K562 (cell line): Measurements from ENCODE around the gene NECTIN2. TPM values are rescaled to one million over a fixed set of nuclear protein-coding genes. Genes with fewer than 3 reads are reported as not detected.

Source experiments
- ATAC-seq: fragments of 200-7000 bp; cut with Tn5 transposase; 3 replicates; pipeline ENCODE4 v1.9.1; 2020; ENCODE audit warnings: moderate library complexity
- BruUV-seq: library from RNA; stranded (reverse); fragments of 400-500 nt; replicated peaks from 2 replicates; lab custom pipeline; 2021; lab: Mats Ljungman, UMichigan
- CTCF ChIA-PET: fragments of 300-600 bp; formaldehyde crosslinking; extraction: SDS; loops from one replicate; lab custom pipeline; 2021; ENCODE audit warnings: low intra/inter-chr PET ratio; lab: Yijun Ruan, JAX
- POLR2A ChIA-PET: fragments of 300-600, 350-650 bp; sonication (Branson Sonifier 250); formaldehyde crosslinking; extraction: SDS; loops from one replicate; lab custom pipeline; 2021; ENCODE audit warnings: antibody characterized with exemption, inconsistent platforms; lab: Yijun Ruan, JAX
- DNase-seq, 4 experiments: peaks; one replicate each; pipeline versions ENCODE4 v3.0.0 to v3.0.0-alpha.2; 2011 to 2018; ENCODE audit warnings: low spot score in 3 of 4, mixed read lengths in 3 of 4; ENCODE audit errors: extremely low read depth in 1 of 4
- FAIRE-seq: peaks from 2 replicates; lab custom pipeline; 2011; peaks lifted over from hg19 to GRCh38; lab: Jason Lieb, UNC
- H2AFZ ChIP-seq: 2 replicates; pipeline ENCODE4 v1.6.0; 2011; ENCODE audit warnings: low read depth, low read length, control low read depth, inconsistent platforms
- H3K27ac ChIP-seq: fragments of 200-600 bp; 3 replicates; pipeline ENCODE4 v1.8.0; 2011; ENCODE audit warnings: low read depth, mild to moderate bottlenecking, control low read depth, inconsistent platforms, low read length, moderate library complexity, mixed read lengths; ENCODE audit errors: extremely low read depth
- H3K27me3 ChIP-seq, 2 experiments: fragments of 300-600 bp in 1 of 2; 2 replicates in 1 of 2; 3 replicates in 1 of 2; pipeline versions ENCODE4 v1.6.0 to v1.8.0; 2011; ENCODE audit warnings: inconsistent platforms in 2 of 2, low read length in 2 of 2, mild to moderate bottlenecking in 1 of 2, mixed read lengths in 1 of 2, moderate library complexity in 1 of 2; ENCODE audit not compliant: control insufficient read depth in 2 of 2, insufficient read depth in 2 of 2
- H3K36me3 ChIP-seq: fragments of 300-600 bp; 3 replicates; pipeline ENCODE4 v1.8.0; 2011; ENCODE audit warnings: mild to moderate bottlenecking, low read length, inconsistent platforms; ENCODE audit not compliant: control insufficient read depth, insufficient read depth
- H3K4me1 ChIP-seq, 2 experiments: fragments of 200-600 bp in 1 of 2; replicated peaks in 1 of 2; 2 replicates in 1 of 2; 3 replicates in 1 of 2; pipeline versions ENCODE4 v1.5.1 to v1.8.0; 2011; ENCODE audit warnings: inconsistent platforms in 2 of 2, low read length in 2 of 2, mild to moderate bottlenecking in 1 of 2, mixed read lengths in 1 of 2, moderate library complexity in 1 of 2; ENCODE audit not compliant: control insufficient read depth in 2 of 2, insufficient read depth in 2 of 2
- H3K4me2 ChIP-seq: 2 replicates; pipeline ENCODE4 v1.6.1; 2011; ENCODE audit warnings: low read length, control low read depth, inconsistent platforms, mixed read lengths; ENCODE audit not compliant: insufficient read depth
- H3K4me3 ChIP-seq: fragments of 200-600 bp; sonication (generic), shearing (Covaris generic); 2 replicates; pipeline ENCODE4 v1.5.1; 2016; ENCODE audit warnings: control low read depth, inconsistent platforms
- H3K79me2 ChIP-seq: fragments of 200-600 bp; 3 replicates; pipeline ENCODE4 v1.8.0; 2011; ENCODE audit warnings: low read length, inconsistent platforms; ENCODE audit not compliant: control insufficient read depth, insufficient read depth
- H3K9ac ChIP-seq, 2 experiments: 2 replicates each; pipeline versions ENCODE4 v1.6.0 to v1.6.1; 2011; ENCODE audit warnings: low read depth in 2 of 2, low read length in 2 of 2, control low read depth in 1 of 2, inconsistent platforms in 1 of 2, mild to moderate bottlenecking in 1 of 2, mixed read lengths in 1 of 2; ENCODE audit not compliant: insufficient read depth in 1 of 2
- H3K9me1 ChIP-seq: one replicate; pipeline ENCODE4 v1.6.0; 2011; ENCODE audit warnings: inconsistent platforms, mild to moderate bottlenecking, low read length, moderate library complexity; ENCODE audit not compliant: control insufficient read depth, insufficient read depth
- H3K9me3 ChIP-seq: replicated peaks from 2 replicates; pipeline ENCODE4 v1.5.1; 2011; ENCODE audit warnings: low read depth, low read length, inconsistent platforms; ENCODE audit not compliant: control insufficient read depth, insufficient read depth
- H4K20me1 ChIP-seq: replicated peaks from 2 replicates; pipeline ENCODE4 v1.6.1; 2011; ENCODE audit warnings: low read length, inconsistent platforms, mixed read lengths; ENCODE audit not compliant: control insufficient read depth, insufficient read depth
- EHMT2 ChIP-seq: fragments of 450-650 bp; IDR thresholded peaks from 2 replicates; pipeline ENCODE4 v1.6.1; 2018; ENCODE audit warnings: antibody characterized with exemption
- HLTF ChIP-seq: fragments of 450-650 bp; IDR thresholded peaks from 2 replicates; pipeline ENCODE4 v1.6.1; 2016
- MBD2 ChIP-seq: sonication (generic); IDR thresholded peaks from 2 replicates; pipeline ENCODE4 v1.6.1; 2016; ENCODE audit warnings: low read depth, borderline replicate concordance
- MXI1 ChIP-seq: IDR thresholded peaks from 2 replicates; pipeline ENCODE4 v1.6.1; 2011; ENCODE audit warnings: low read depth, mild to moderate bottlenecking, improper control_type of control experiment, low read length
- POLR2A ChIP-seq: fragments of 450-650 bp; conservative IDR thresholded peaks from 2 replicates; pipeline ENCODE4 v1.6.1; 2016
- POLR2G ChIP-seq: fragments of 200-400 bp; formaldehyde crosslinking; IDR thresholded peaks from 2 replicates; pipeline ENCODE4 v1.6.1; 2017; ENCODE audit warnings: low read depth, mild to moderate bottlenecking, antibody characterized with exemption, low read length, moderate library complexity
- RBFOX2 ChIP-seq: fragments of 200-400 bp; formaldehyde crosslinking; IDR thresholded peaks from 2 replicates; pipeline ENCODE4 v1.6.1; 2017; ENCODE audit warnings: low read depth, mild to moderate bottlenecking, low read length, moderate library complexity
- SUPT5H ChIP-seq: fragments of 450-650 bp; IDR thresholded peaks from 2 replicates; pipeline ENCODE4 v1.6.1; 2016
- ZFP36 ChIP-seq: fragments of 150-350 bp; IDR thresholded peaks from 2 replicates; pipeline ENCODE4 v1.6.1; 2018; ENCODE audit warnings: low read length, low read depth; ENCODE audit not compliant: partially characterized antibody
- WGBS: fragments of 100-300 bp; shearing (Covaris generic); methylation state at CpG from one replicate; pipeline ENCODE4 v1.1.6; 2016; ENCODE audit warnings: low coverage, mixed read lengths; ENCODE audit not compliant: insufficient coverage; ENCODE audit errors: missing lambda C conversion rate; 5-methylcytosine and 5-hydroxymethylcytosine counted together
- in situ Hi-C: fragments of 300-500 bp; cut with MboI; formaldehyde crosslinking; loops from 4 replicates; pipeline ENCODE4 v1.15.0; 2018; ENCODE audit warnings: inconsistent platforms, mixed read lengths
- intact Hi-C: fragments of 100-400 bp; cut with micrococcal nuclease; formaldehyde crosslinking; loops from 2 replicates; pipeline ENCODE4 v1.14.2; 2022
- polyA plus RNA-seq, 8 experiments: library from polyadenylated mRNA; depleted of rRNA in 4 of 8; stranded (reverse) in 5 of 8; unstranded in 3 of 8; fragments of >200 nt; fragmentation: Nextera tagmentation in 2 of 8; fragmentation: Illumina TruSeq in 1 of 8; extraction: Ambion mirVana in 2 of 8; extraction: Trizol in 1 of 8; gene quantifications; 2 replicates each; pipeline versions ENCODE4 v1.2.1 to v1.2.3, GENCODE V29; 2011 to 2014; ENCODE audit warnings: inconsistent platforms in 1 of 8, missing spikeins in 1 of 8
- total RNA-seq, 7 experiments: library from RNA; depleted of rRNA in 6 of 7; stranded (reverse); fragments of >200 nt in 6 of 7; fragmentation: Illumina TruSeq in 2 of 7; extraction: Trizol in 2 of 7; gene quantifications; 2 replicates each; pipeline versions ENCODE4 v1.2.1 to v1.2.3, GENCODE V29; 2011 to 2021; ENCODE audit warnings: low replicate concordance in 1 of 7
- TF ChIP-seq, protein P1 (sequence below): fragments of 450-650 bp; formaldehyde crosslinking; IDR thresholded peaks from 2 replicates; pipeline ENCODE4 v1.4.0; 2020; ENCODE audit warnings: mild to moderate bottlenecking, mixed read lengths

NECTIN2 gene
- total and polyA plus RNA-seq, 9 of the 15 experiments (the other 6 are each of a cell fraction or from before 2014, with no cell fraction given), result 3.9 to 94.9 (median 34.9) TPM

- no peak overlapping the region for H3K4me3 ChIP-seq
- peaks cover 21% of the 10 kb centered on the region for H3K79me2 ChIP-seq
- 0 out of 2 replicates have a peak, but pooled peaks cover 3% of the 10 kb centered on the region for H4K20me1 ChIP-seq
- intact Hi-C loops, result loop anchor here (5.0 kb wide), 1 partner anchor 157 kb away; no protein-coding TSS in a partner anchor
- H3K27me3 ChIP-seq, result no peaks in the 10 kb centered on the region
- H3K9me3 ChIP-seq, result no peaks in the 10 kb centered on the region
- H3K9me1 ChIP-seq, result peaks cover 3% of the 10 kb centered on the region
- no peak for DNase-seq
- WGBS, result 97% methylated on average over 18 of the region's 19 CpGs
- H3K27ac ChIP-seq, result no peak overlapping the region
- ATAC-seq, result no peak
- POLR2A ChIA-PET, result interaction anchor here (1.1 kb wide), 2 partner anchors 8 to 11 kb away, joined by 4 to 5 read pairs; no protein-coding TSS in a partner anchor
- no peak overlapping the region for H2AFZ ChIP-seq
- in situ Hi-C loops, result no loop called here
- CTCF ChIA-PET, result no interaction called here
- FAIRE-seq, result no peak
- H3K36me3 ChIP-seq, result peaks cover 82% of the 10 kb centered on the region; the same call in 2 of the 3 replicates
- H3K9ac ChIP-seq, result 0 out of 4 replicates have a peak overlapping the region, but pooled peaks of 1 of the 2 experiments have one; percentile 7
- H3K4me2 ChIP-seq, result no peak overlapping the region
- no TSS peak for BruUV-seq
- peaks cover 11 to 48% of the 10 kb centered on the region in 2 experiments; a peak in 4 of 5 replicates for H3K4me1 ChIP-seq
- TF ChIP-seq MXI1, result no peak
- TF ChIP-seq EHMT2, result no peak
- TF ChIP-seq SUPT5H, result 0 out of 2 replicates have a peak, but pooled peaks have one; percentile 11
- peak; percentile 55; the same call in 1 of the 2 replicates for TF ChIP-seq POLR2A
- TF ChIP-seq ZFP36, result peak; percentile 61
- peak; percentile 57 for TF ChIP-seq RBFOX2
- TF ChIP-seq, protein P1, sequence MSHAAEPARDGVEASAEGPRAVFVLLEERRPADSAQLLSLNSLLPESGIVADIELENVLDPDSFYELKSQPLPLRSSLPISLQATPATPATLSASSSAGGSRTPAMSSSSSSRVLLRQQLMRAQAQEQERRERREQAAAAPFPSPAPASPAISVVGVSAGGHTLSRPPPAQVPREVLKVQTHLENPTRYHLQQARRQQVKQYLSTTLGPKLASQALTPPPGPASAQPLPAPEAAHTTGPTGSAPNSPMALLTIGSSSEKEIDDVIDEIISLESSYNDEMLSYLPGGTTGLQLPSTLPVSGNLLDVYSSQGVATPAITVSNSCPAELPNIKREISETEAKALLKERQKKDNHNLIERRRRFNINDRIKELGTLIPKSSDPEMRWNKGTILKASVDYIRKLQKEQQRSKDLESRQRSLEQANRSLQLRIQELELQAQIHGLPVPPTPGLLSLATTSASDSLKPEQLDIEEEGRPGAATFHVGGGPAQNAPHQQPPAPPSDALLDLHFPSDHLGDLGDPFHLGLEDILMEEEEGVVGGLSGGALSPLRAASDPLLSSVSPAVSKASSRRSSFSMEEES (CRISPR knock-in tag), result no peak
- no peak for TF ChIP-seq MBD2
- peak; percentile 34; the same call in 1 of the 2 replicates for TF ChIP-seq POLR2G
- TF ChIP-seq HLTF, result no peak
- TF ChIP-seq, all 486 proteins: peak for 5
Measured at GRCh38 chr19:44900328-44901244, 54.5 kb downstream of the NECTIN2 start.
